Measurements from ENCODE around the gene ACSF3. TPM values are rescaled to one million over a fixed set of nuclear protein-coding genes. Genes with fewer than 3 reads are reported as not detected.

Gene ACSF3
- total RNA-seq, 3 donors from 2014 or later, result 44.7 to 77.8 (median 49.6) TPM

DNA sequence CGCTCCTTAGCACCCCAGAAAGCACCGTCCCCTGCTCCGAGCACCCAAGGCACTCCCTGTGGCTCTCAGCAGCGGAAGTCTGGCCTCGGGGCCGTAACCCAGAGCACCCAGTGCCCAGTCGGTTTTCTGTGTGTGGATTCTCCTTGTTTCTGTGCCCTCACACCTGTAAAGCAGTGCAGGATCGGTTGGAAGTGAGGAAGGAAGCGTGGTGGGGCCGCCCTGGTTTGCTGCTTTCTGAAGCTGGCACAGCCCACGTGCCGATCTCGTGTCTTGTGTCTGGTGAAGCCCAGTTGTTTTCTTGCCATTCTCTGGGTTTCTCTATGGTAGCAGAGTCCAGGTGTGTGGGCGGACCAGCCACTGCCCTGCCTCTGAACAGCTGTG lies 3.7 kb downstream of the ACSF3 start:
- TF ChIP-seq, protein P1, sequence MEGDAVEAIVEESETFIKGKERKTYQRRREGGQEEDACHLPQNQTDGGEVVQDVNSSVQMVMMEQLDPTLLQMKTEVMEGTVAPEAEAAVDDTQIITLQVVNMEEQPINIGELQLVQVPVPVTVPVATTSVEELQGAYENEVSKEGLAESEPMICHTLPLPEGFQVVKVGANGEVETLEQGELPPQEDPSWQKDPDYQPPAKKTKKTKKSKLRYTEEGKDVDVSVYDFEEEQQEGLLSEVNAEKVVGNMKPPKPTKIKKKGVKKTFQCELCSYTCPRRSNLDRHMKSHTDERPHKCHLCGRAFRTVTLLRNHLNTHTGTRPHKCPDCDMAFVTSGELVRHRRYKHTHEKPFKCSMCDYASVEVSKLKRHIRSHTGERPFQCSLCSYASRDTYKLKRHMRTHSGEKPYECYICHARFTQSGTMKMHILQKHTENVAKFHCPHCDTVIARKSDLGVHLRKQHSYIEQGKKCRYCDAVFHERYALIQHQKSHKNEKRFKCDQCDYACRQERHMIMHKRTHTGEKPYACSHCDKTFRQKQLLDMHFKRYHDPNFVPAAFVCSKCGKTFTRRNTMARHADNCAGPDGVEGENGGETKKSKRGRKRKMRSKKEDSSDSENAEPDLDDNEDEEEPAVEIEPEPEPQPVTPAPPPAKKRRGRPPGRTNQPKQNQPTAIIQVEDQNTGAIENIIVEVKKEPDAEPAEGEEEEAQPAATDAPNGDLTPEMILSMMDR (IDR thresholded peaks at IDR 0.05), result no peak
- H3K4me3 ChIP-seq, result no peak overlapping the region
- H3K36me3 ChIP-seq (ENCODE audit: low read depth), result no peaks in the 10 kb centered on the region
- ATAC-seq (no peak), DNase-seq (peak in 1 of 3 donors; percentile 30)
- intact Hi-C loops (cut with DNase I, micrococcal nuclease), result no loop called here
- H3K9me3 ChIP-seq, result no peaks in the 10 kb centered on the region
- peaks cover 54% of the 10 kb centered on the region for H3K4me1 ChIP-seq (ENCODE audit: low read depth)

DNA sequence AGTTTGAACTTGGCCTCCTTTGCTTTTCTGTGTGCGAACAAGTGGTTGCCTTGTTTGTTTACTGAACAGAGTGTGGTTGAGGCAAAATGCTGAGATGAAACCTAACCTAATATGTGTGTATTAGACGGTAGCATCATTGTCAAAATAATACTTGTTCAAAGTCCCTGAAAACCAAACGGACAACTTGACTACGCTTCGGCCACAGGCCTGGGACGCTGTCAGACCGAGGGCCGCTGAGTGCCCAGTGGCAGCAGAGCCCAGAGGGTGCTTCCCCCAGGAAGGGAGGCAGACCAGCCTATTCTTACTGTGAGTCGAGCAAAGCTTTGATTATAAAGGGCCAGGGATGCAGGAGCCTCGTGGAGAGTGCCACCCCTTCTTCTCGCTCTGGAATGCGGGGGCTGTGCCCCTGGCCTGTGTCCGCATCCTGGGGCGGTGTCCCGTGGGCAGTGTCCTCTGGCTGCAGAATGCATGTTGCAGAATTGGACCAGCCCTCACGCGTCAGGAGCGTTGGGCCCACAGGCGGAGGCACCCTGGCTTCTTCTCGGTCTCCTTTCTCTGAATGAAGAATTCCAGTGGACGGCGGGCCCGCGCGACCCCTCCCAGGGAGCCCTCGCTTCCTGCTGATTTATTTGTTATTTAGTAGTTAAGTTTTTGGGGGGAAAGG lies 5.2 kb downstream of the ACSF3 start:
- H3K4me3 ChIP-seq, result no peak overlapping the region
- peaks cover 66% of the 10 kb centered on the region for H3K4me1 ChIP-seq (ENCODE audit: low read depth)
- DNase-seq (peak in 2 of 3 donors; percentile 22 to 57), ATAC-seq (no peak)
- TF ChIP-seq, protein P1 (IDR thresholded peaks at IDR 0.05), result no peak
- intact Hi-C loops (cut with DNase I, micrococcal nuclease), result no loop called here
- no peaks in the 10 kb centered on the region for H3K36me3 ChIP-seq (ENCODE audit: low read depth)
- no peaks in the 10 kb centered on the region for H3K9me3 ChIP-seq

DNA sequence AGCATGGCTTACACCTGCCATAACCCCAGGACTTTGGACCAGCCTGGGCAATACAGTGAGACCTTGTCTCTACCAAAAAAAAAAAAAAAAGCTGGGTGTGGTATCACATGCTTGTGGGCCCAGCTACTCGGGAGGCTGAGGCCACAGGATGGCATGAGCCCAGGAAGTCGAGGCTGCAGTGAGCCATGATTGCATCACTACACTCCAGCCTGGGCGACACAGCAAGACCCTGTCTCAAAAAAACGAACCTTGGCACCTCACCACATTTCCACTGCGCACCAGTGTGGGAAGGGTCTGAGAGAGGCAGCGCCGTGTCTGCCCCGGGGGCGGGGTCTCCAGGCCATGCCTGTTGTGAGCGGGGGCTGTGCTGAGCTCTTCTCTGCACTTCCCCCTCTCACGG lies 6.3 kb downstream of the ACSF3 start:
- peak; percentile 72 to 81 (median 77) for DNase-seq
- H3K9me3 ChIP-seq, result no peaks in the 10 kb centered on the region
- TF ChIP-seq, protein P1 (IDR thresholded peaks at IDR 0.05), result no peak
- intact Hi-C loops (cut with DNase I, micrococcal nuclease), result no loop called here
- peaks cover 58% of the 10 kb centered on the region for H3K4me1 ChIP-seq (ENCODE audit: low read depth)
- no peak overlapping the region for H3K4me3 ChIP-seq
- peaks cover 4% of the 10 kb centered on the region for H3K36me3 ChIP-seq (ENCODE audit: low read depth)
- peak; percentile 50 for ATAC-seq

DNA sequence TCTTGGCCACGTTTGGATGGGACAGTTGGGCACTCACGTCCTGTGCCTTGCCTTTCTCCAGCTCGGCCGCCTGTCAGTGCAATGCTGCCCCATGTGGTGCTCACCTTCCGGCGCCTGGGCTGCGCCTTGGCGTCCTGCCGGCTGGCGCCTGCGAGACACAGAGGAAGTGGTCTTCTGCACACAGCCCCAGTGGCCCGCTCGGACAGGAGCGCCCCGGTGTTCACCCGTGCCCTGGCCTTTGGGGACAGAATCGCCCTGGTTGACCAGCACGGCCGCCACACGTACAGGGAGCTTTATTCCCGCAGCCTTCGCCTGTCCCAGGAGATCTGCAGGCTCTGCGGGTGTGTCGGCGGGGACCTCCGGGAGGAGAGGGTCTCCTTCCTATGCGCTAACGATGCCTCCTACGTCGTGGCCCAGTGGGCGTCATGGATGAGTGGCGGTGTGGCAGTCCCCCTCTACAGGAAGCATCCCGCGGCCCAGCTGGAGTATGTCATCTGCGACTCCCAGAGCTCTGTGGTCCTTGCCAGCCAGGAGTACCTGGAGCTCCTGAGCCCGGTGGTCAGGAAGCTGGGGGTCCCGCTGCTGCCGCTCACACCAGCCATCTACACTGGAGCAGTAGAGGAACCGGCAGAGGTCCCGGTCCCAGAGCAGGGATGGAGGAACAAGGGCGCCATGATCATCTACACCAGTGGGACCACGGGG lies 7.1 kb downstream of the ACSF3 start:
- no peak overlapping the region for H3K4me3 ChIP-seq
- intact Hi-C loops (cut with DNase I, micrococcal nuclease), result no loop called here
- H3K4me1 ChIP-seq (ENCODE audit: low read depth), result peaks cover 54% of the 10 kb centered on the region
- DNase-seq (peak in 1 of 3 donors; percentile 59), ATAC-seq (no peak)
- peaks cover 6% of the 10 kb centered on the region for H3K36me3 ChIP-seq (ENCODE audit: low read depth)
- H3K9me3 ChIP-seq, result no peaks in the 10 kb centered on the region
- TF ChIP-seq, protein P1 (IDR thresholded peaks at IDR 0.05), result no peak

DNA sequence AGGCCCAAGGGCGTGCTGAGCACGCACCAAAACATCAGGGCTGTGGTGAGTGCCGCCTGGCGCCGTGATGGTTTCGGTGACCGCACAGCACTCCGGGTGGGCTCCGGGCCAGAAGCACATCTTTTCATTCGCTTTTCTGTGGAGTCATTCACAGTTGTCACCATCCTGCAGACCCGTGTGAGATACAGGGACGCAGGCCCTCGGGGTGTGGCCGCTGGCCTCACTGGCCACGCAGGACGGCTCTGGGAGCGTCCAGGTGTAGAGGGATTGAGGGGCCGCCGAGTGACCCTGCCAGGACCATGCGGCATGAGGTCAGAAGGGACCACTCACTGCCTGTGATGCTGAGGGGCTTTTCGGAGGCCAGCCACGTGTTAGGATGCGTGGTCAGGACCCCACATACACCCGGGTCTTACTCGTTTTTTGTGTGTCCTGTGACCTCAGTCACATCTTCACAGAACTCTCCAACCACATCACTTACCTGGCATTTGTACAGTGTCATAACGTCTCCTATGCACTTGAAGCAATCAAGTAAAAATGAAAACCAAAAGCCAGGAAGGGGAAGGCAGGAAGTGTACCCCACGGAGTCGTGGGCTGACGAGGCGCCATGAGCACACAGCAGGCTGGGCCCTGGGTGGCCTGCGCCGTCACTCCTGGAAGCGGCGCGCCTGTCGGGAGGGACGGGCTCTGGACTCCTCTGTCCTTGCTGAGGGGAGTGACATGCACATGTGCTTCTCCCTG lies 7.8 kb downstream of the ACSF3 start:
- no peak overlapping the region for H3K4me3 ChIP-seq
- TF ChIP-seq, protein P1 (IDR thresholded peaks at IDR 0.05), result no peak
- H3K36me3 ChIP-seq (ENCODE audit: low read depth), result peaks cover 6% of the 10 kb centered on the region
- H3K4me1 ChIP-seq (ENCODE audit: low read depth), result peaks cover 54% of the 10 kb centered on the region
- H3K9me3 ChIP-seq, result no peaks in the 10 kb centered on the region
- DNase-seq (peak in 1 of 3 donors; percentile 53), ATAC-seq (no peak)
- intact Hi-C loops (cut with DNase I, micrococcal nuclease), result no loop called here
